GM12865 (cell line): ENCODE results near the gene FCRL1.

Experiments used
- DNase-seq: peaks from one replicate; pipeline ENCODE4 v3.0.0; 2010; ENCODE audit warnings: low read depth
- H3K4me3 ChIP-seq: 2 replicates; pipeline ENCODE4 v1.5.1; 2011; ENCODE audit warnings: mild to moderate bottlenecking, low read depth, low read length, control low read depth
- CTCF ChIP-seq: IDR thresholded peaks from 2 replicates; pipeline ENCODE4 v1.5.1; 2011; ENCODE audit warnings: low read length, control low read depth, low read depth, inconsistent platforms; ENCODE audit not compliant: insufficient read depth; ENCODE audit errors: missing control alignments

The FCRL1 gene

DNA sequence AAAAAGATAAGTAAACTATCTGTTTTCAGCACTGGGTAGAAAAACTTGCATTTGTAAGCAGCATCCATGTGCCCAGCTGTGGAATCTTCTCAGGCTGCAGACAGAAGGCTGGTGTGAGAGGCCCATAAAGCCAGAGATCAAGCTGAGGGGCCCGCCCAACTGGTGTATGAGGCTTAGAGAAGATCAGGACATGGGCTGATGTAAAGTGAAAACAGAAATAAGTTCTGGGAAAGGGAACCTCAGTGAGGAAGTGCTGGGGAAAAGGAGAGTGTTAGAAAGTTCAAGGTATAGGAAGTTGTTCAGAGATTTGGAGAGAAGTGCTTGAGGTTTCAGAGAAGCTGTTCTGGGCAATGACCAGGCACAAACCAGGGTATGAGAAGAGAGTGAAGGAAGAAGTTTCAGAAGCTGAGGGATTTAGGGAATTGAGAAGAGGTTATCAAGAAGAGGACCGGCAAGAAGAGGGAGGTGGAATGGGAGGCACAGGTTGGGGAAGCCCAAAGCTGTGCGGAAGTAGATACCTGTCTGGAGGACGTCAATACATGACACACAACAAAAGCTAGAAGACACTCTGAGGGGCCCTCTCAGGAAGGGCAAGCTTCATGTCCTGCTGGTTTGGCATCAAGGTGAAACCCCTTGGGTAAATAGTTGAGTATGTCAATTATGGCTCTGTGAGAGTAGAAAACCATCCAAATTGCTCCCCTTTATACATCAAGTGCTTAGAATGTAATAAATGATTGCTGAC lies 24.3 kb upstream of the FCRL1 start:
- H3K4me3 ChIP-seq = no peak overlapping the region
- no peak for DNase-seq
- TF ChIP-seq CTCF = no peak

- DNase-seq = peak; percentile 44
- TF ChIP-seq CTCF = no peak
- H3K4me3 ChIP-seq = no peak overlapping the region
These were observed 23.0 kb upstream of the FCRL1 start for GRCh38 chr1:157842939-157843338.

GRCh38 chr1:157841708-157842107 lies 21.8 kb upstream of the FCRL1 start, which contains the start of gene CD5L:
Gene CD5L (minus strand): TSS chr1:157841808. CDS start chr1:157841701, 107 bp downstream.
- no peak within 1 kb of the TSS for H3K4me3 ChIP-seq
- no peak for TF ChIP-seq CTCF
- DNase-seq = no peak

- H3K4me3 ChIP-seq = no peak overlapping the region
- TF ChIP-seq CTCF = no peak
- DNase-seq = no peak
These were observed 19.0 kb upstream of the FCRL1 start for GRCh38 chr1:157838966-157839365.

DNA sequence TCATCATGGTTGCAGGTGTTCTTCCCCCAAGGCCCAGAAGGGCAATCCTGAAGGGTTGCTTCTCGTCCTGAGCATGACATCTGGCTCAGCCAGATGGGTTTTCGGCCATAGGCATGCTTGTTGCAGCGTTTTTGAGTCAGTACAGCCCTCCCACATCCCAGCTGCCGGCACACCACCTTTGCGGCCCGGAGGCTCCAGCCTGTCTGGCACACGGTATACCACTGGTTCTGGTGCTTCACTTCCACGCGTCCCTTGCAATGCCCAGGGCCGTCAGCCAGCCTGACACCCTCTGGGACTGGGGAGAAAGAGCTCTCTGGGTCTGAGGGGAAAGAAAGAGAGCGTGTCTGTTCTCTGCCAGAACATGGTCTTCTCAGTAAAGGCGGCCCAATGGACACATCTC lies 14.5 kb upstream of the FCRL1 start:
- TF ChIP-seq CTCF = no peak
- DNase-seq = no peak
- no peak overlapping the region for H3K4me3 ChIP-seq

- H3K4me3 ChIP-seq = no peak overlapping the region
- TF ChIP-seq CTCF = no peak
- DNase-seq = peak; percentile 65
These were observed 13.2 kb upstream of the FCRL1 start for GRCh38 chr1:157833145-157833544.

- H3K4me3 ChIP-seq = no peak overlapping the region
- TF ChIP-seq CTCF = no peak
- no peak for DNase-seq
These were observed 12.2 kb upstream of the FCRL1 start for GRCh38 chr1:157831968-157832626.
